GM19463 (cell line): Measurements from ENCODE around the gene PDSS2.
A peak's percentile ranks its signal among the peaks of the same experiment; 100 is the strongest.
"Not testable (repeated sequence)": the region's sequence is repeated elsewhere in the genome, so short reads cannot be mapped to it uniquely, and the experiment has no call there.

ENCODE experiments used
- ATAC-seq: cut with Tn5 transposase; IDR thresholded peaks from one replicate; pipeline ENCODE4 v1.9.1; 2021; ENCODE audit warnings: mild to moderate bottlenecking, moderate library complexity; ENCODE audit not compliant: unreplicated experiment

Gene PDSS2

DNA sequence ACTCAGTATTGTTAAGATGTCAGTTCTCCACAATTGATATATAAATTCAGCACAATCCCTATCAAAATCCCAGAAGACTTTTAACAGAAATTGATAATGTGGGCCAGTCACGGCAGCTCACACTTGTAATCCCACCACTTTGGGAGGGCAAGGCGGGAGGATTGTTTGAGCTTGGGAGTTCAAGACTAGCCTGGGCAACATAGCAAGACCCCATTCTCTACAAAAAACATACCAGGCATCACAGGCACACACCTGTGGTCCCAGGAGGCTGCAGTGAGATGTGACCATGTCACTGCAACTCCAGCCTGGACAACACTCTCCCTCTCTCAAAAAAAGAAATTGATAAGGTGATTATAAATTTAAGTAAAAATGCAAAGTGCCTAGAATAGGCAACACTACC is 90.9 kb downstream of the PDSS2 start:
- no peak for ATAC-seq

DNA sequence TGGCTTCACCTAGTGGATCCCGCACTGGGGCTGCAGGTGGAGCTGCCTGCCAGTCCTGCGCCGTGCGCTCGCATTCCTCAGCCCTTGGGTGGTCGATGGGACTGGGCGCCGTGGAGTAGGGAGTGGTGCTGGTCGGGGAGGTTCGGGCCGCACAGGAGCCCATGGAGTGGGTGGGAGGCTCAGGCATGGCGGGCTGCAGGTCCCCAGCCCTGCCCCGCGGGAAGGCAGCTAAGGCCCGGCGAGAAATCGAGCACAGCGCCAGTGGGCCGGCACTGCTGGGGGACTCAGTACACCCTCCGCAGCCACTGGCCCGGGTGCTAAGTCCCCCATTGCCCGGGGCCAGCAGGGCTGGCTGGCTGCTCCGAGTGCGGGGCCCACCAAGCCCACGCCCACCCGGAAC is 95.2 kb downstream of the PDSS2 start:
- ATAC-seq, result not testable (repeated sequence)

DNA sequence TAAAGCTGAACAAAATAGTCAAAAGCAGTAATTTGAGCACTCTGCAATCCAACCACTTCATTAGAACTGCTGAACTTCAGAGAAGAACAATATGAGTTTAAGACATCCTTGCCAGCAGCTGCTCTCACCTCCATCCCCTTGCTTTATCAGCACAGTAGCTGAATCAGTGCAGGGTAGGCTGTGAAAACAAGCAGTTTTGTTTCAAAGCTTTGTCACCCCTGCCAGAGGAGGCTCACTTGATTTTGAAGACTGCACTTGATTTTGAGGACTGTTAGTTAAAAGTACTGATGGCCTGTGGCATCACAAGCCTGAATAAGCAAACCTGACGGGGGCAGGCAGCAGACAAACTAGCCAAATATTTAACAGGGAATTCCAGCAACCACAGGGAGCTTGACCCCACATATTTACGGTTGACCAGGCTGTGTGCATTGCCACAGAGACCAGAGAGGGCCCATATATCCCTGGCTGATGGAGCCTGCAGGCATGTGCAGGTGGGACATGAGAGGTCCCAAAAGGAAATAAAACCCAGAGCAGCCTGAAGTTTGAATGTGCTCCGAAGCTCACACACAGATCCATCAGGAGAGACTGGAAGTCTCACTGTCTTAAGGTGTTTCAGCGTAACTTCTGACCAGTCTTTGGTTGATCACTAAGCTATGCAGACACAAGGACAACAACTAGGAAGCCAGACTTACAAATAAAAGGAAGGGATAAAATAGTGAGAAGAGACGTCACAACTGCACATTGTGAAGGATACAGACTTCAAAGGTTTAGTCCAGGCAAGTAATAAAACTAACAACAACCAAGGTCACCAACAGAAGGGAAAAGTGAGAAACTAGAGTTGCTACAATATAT is 97.4 kb downstream of the PDSS2 start:
- no peak for ATAC-seq

DNA sequence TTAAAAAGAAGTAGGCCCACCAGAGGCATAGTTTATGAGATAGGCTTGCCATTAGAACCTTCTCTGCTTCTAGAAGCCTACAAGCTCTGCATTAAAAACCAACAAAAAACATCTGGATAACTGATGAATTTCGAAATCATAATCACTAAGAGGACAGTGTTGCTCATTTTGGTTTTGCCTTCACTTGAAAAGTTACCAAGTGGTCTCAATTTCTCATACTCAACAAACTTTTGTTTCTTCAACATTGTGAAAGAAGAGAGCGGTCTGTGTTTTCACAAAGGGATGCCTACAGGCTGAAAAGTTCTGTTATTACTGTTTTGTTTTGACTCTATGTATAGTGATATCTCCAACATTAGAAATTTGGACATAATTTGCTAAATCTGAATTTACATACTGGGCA is 98.9 kb downstream of the PDSS2 start:
- ATAC-seq, result no peak

DNA sequence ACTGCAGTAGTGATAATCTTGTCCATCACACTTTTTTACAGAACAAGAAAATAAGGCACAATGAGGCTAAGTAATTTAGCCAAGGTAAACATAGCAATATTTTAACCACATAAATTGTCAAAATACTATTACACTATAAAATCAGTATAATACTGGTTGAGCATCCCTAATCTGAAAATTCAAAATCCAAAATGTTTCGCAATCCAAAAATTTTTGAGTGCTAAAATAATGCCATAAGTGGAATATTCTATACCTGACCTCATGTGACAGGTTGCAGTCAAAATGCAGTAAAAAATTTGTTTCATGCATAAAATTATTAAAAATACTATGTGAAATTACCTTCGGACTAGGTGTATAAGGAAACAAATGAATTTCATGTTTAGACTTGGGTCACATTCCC is 101.5 kb downstream of the PDSS2 start:
- no peak for ATAC-seq

DNA sequence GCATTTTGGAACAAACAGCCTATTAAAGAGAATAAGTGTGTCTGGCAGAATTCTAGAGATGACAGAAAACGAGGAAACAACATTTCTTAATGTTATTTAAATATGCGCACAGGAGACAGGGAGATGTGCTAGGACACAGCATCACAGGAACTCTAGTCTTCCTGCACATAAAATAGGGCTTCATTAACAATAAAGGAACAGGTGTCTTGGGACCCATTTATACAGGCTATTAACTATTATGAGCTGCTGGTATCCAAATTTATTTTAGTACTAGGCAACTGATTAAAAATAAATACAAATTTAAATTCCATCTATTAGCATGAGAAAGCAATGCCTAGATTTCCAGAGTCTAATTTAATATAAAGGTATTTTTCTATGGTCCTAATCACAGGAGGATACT is 102.3 kb downstream of the PDSS2 start:
- ATAC-seq, result no peak

DNA sequence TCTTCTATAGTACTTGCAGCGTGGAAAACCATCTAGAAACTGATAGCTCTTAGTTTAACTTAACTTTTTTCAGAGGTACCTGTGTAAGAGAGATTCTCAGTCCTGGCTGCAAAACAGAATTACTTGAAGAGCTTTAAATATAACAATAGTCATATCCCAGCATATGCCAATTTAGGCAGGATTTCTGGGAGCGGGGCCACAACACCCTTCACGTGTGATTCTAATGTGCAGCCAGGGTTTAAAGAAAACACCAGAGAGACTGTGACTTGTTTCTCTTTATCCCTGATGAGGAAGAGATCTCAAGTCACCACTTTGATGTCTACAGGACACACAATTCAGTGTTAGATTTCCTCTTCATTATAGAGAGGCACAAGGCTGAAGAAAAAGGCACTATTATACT is 103.7 kb downstream of the PDSS2 start:
- no peak for ATAC-seq

DNA sequence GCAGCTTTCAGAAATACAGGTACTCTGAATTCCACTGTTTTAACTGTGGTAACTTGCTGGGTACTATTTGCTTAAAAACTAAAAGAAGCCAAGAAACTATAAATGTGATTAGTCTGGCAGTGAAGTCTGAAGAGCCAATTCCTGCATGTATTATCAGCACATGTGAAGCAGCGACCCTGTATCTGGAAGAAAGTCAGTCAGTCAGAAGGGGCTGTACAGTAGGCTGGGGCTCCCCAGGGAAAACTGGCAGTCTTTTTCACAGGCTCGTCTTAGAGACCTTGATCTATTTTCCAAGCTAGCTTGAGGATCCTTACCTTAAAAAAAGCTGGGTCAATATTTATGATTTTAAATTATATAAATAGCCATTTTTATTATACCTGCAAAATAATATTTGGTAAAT is 104.9 kb downstream of the PDSS2 start:
- ATAC-seq, result no peak

DNA sequence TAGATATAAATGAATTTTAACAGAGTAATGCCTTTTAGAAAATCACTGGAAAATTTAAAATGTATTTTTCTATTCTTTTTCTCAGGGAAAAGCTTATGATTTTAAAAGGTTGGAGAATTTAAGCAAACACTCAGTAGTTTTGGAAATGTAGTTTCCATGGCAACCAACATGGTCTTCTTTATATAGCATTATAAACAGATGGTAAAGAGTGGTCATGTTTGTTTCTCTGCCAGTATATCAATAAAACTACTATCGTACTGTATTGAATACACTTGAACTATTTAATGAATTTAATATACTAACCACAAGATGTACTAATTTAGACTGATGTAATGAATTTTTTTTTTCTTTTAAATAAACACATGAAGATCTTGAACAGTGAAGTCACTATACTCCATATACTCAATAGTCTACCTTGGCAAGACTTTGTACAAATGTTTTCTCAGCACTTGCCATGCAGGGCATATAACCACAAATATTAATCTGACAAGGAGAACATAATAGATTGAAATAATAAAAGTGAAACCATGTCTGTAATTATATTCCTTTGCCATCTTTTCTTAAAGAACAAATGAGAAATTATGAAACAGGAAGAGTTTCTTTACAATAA is 105.5 kb downstream of the PDSS2 start:
- ATAC-seq, result no peak

DNA sequence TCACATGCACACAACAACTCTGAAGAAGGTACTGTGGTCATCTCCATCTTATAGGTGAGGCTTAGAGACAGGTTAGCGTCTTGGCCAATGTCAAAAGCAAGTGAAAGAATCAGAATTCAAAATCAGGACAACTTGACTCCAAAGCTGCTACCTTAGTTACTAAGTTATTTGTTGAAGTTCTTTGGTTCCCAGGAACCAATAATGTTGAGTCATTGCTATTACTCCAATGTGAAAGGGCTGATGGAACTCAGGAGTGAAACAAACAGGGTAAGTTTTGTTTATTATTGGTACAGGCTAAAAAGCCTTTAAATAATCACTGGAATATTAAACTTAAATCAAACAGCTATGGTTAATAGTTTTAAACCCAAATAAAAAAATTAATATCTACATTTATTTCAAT is 111.1 kb downstream of the PDSS2 start:
- ATAC-seq, result no peak

DNA sequence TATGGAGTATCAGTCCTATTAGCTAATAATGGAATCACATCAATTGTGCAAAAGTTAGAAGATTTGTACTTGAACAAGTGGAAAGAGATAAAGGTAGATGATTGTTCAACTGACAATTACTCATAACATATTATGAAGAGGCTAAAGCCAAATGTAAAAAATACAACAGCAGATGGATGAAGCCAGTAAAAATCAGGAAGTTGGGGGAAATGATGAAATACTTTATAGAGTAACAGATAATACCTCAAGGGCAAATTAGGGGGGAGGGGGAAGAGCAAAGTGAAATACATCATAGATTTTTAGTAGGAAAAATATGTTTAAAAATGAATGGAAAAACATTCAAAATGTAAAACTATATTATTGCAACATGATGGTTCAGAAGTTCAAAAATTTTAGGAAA is 114.0 kb downstream of the PDSS2 start:
- ATAC-seq, result no peak

DNA sequence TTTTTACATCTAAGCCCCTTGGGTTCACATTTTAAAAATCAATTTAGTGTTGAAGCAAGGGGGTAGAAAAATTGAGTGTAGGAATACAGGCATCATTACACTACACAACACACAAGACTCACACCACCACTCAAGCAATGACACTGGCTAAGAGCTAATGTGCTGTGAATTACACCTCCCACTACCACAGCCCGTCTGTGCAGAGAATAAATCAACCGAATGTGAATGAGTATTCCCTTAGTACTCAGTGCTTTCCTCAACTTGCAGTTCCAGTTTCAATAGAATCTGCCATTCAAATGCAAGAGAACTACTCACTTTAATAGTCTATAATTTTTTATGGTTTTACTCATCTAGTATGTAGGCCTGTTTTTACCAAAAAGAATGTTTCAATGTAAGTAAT is 114.4 kb downstream of the PDSS2 start:
- no peak for ATAC-seq

DNA sequence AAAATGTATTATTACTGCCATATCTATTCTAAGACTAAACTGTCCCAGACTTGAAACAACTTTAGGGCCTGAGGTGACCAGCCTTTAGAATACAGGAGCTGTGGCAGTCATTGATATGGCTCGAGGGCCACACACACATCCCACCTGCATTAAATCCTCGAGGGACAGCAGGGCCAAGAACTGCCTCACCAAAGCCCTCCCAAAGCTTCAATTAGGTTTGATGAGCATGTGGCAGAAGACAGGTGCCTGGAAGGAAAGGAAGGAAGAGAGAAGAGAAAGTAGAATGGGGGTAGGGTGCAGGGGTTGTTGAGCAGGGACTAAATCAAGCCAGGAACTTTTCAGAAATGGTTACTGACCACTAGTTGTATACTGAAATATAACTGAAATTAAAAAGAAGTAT is 115.0 kb downstream of the PDSS2 start:
- ATAC-seq, result no peak

DNA sequence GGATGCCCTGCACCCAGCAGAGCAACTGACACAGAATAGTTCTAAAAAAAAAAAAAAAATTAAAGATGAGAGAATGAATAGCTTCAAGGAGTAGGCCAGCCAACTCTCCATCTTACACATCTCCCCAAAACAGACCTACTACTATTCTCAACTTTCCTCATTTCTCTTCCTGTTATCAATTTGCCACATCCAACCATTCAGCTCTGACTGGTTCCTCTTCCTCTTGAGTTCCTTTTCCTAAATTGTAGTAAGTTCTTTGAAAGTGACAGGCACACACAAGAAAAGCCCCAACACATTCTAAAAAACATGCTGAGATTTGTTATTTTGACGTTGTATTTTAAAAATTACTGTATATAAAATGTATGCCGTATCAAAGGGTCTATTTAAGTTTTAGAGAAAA is 117.2 kb downstream of the PDSS2 start:
- ATAC-seq, result no peak

DNA sequence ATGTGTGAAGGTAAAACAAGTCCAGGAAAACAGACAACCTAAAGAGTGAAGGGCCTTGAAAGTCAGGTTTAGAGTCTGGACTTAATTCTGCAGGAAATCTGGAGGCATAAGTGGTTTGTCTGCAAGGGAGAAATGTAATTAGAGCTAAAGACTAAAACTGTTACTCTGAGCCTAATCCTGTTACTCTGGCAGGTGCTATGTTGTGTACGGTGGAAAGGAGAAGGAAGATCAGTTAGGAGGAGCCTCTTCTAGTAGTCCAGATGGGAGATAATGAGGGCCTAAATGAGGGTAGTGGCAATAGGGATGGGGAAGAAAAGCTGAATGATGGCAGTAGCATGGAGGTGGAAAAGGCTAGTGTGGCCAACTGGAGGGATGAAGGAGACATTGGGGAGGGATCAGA is 118.5 kb downstream of the PDSS2 start:
- no peak for ATAC-seq

DNA sequence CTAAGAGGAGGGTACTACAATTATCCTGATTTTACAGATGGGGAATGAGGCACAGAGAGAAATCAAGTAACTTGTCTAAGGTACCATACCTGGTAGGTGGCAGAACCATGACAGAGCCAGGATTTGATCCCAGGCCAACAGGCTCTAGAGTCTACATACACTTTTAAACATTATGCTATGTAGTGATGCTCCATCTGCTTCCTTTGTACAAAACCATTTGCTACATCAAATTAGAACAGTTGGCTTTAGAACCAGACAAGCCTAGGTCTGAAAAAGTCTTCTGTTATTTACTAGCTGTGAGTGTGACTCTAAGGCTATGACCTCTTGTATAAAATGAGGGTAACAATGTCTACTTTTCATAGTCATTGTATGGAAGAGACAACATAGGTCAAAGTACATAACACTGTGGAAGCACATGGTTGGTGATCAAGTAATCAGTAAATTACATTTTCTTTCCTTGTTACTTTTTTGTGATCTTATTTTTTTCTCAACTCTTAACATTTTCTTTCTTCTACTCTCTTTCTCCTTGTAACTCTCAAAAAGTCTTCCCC is 122.1 kb downstream of the PDSS2 start:
- no peak for ATAC-seq

DNA sequence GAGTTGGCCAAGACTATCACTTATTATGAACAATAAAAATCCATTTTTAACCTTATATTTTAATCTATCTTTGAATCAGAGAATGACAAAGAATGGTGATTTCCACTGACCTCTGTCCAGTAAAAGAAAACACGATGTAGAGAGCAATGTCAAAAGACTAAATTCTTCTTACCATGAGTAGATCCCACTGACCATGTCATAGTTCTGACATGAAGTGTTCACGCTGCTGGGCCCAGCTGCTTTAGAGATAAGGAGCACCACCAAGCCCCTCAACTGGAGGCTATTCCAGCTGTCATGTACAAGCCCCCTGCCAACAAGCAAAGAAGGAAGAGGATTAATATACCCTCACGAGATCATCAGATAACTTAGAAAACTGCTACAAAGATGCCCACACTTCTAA is 125.3 kb downstream of the PDSS2 start:
- no peak for ATAC-seq

DNA sequence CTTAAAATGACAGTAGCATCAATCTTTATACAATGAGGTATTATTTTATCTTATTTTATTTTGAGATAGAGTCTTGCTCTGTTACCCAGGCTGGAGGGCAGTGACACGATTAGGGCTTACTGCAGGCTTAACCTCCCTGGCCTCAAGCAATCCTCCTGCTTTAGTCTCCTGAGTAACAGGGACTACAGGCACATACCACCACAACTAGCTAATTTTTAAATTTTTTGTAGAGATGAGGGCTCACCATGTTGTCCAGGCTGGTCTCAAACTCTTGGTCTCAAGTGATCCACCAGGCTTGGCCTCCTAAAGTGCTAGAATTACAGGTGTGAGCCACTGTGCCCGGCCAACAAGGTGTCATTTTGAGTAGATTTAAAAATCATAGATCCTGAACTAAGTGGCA is 125.9 kb downstream of the PDSS2 start:
- no peak for ATAC-seq

DNA sequence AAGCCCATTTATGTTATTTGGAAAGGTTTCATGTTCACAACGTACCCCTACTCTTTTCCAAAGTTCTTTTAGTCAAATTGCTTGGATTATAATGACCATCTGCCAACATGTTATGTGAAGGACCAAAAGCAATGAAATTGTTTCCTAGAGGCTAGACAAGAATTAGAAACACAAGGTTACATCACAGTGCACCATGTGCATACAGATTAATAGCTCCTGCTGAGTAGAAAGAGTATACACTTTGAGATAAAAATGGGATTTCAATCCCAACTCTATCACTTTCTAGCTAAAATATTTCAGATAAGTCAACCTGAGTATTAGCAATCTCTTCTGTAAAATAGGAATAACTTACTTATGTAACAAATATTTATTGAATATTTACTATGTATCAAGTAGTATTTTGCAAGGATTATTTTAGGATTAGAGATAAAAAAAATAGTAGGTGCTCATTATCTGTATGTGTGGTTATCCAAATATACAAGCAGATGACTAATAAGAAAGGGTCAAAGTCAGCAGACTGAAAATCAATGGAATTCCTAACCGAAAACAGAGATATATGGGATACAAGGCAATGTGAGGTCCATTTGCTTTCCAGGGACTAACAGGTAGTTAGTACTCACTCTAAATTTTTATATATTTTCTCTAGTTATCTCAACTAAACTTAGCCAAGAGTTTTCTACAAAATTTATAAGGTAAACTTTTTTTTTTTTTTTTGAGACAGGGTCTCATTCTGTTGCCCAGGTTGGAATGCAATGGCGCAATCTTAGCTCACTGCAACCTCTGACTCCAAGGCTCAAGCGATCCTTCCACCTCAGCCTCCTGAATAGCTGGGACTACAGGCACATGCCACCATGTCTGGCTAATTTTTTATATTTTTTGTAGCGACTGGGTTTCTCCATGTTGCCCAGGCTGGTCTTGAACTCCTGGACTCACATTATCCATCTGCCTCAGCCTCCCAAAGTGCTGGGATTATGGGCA is 127.7 kb downstream of the PDSS2 start:
- ATAC-seq, result no peak

DNA sequence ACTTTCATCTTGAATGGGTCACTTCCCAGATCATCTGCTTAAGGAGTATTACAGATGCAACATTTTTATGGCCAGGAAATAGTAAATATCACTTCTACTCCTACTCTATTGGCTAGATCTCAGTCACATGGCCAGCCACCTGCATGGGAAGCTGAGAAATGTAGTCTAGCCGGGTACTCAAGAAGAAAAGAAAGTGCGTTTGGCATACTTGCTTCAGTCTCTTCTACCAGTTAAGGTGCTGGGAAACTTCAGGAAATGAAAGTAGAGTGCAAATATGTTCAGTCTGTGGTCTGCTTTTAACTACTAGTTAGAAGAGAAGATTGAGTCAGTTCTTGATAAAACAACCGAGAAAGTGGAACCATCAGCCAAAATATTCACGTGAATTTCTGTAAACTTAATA is 129.2 kb downstream of the PDSS2 start:
- peak; percentile 100 for ATAC-seq
